ENCODE measurements around the gene IL4I1. TPM values are rescaled to one million over a fixed set of nuclear protein-coding genes. Genes with fewer than 3 reads are reported as not detected.

IL4I1 gene
- total and polyA plus RNA-seq, 2 of the 8 experiments (the other 6 are each of a cell fraction or from before 2014, with no cell fraction given): 0.41 to 0.76 TPM

DNA sequence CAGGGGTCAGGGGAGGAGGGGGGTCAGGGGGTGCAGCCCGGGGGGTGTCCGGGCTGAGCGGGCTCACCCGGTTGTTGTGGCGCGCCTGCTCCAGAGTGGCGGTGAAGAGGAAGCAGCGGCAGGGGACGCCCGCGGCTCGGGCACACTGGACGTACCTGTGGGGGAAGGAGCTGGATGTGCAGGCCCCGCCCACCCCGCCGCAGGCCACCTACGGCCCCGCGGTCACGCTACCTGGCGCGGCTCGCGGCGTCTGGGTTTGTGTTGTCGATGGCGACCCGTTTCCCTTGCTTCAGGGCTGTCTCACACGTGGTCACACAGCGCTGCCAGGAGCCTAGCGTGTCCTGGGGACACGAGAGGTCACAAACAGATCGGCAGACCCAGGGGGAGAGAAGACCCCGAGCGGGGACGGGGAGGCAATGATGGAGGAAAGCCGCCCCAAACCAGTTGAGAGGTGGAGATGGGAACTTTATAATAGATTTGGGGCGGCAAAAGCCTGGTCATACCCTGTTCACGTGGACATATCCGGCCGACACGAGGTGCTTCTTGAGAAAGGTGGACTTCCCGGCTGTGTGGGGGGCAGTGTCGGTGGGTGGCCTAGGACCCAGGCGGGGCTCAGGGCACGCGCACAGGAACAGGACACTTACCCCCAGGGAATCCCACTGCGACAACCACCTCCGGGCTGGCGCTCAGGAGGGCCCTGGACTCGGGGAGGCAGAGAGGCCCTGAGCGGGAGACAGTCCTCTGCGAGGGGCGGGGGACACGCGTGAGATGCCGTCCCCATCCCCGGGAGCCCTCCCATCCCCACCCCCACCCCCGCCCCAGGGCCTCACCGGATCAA is 34.9 kb downstream of the IL4I1 start:
- Histone ChIP-seq H2BK12ac (ENCODE audit: low read depth, low read length) (no peak overlapping the region), H4K91ac (replicated peaks; ENCODE audit: insufficient read length, low read length) (no peak overlapping the region), H3K9ac (replicated peaks in 1 of 4; ENCODE audit: extremely low read depth in 1 of 4, low read depth in 3 of 4, low read length in 3 of 4) (no peak overlapping the region), H3K4me2 (ENCODE audit: insufficient read depth in 1 of 2, low read depth in 2 of 2, low read length in 2 of 2) (no peak overlapping the region), H3K36me3 (ENCODE audit: control insufficient read depth in 2 of 4, insufficient read depth in 4 of 4, low read length in 3 of 4) (peaks cover 34 to 69% (median 55%) of the 10 kb centered on the region in 4 experiments), H3K4me3 (ENCODE audit: extremely low read depth in 1 of 4, insufficient read depth in 2 of 4, low read depth in 3 of 4, low read length in 4 of 4) (no peak overlapping the region), H3K79me1 (ENCODE audit: low read depth, low read length) (peaks cover 12% of the 10 kb centered on the region), H3K79me2 (ENCODE audit: control insufficient read depth in 1 of 2, insufficient read depth in 2 of 2, low read length in 2 of 2) (peaks cover 0 to 27% of the 10 kb centered on the region in 2 experiments; a peak in 2 of 4 replicates), H3K23me2 (ENCODE audit: low read depth, low read length) (peaks cover 6% of the 10 kb centered on the region; the same call in 1 of the 2 replicates), H2BK20ac (ENCODE audit: low read length) (no peak overlapping the region), H3K18ac (ENCODE audit: extremely low read depth, low read length) (no peak overlapping the region), H3K14ac (ENCODE audit: insufficient read length) (no peak overlapping the region), H3K27ac (ENCODE audit: low read depth, low read length) (no peak overlapping the region), H2BK5ac (ENCODE audit: low read depth, low read length) (no peak overlapping the region), H3K4ac (replicated peaks; ENCODE audit: insufficient read length, low read depth, low read length) (no peak overlapping the region), H2BK120ac (replicated peaks; ENCODE audit: low read depth, low read length) (no peak overlapping the region), H4K20me1 (replicated peaks in 1 of 2; ENCODE audit: control insufficient read depth in 1 of 2, insufficient read depth in 2 of 2, low read length in 2 of 2) (peaks cover 31 to 42% of the 10 kb centered on the region in 2 experiments), H4K5ac (ENCODE audit: insufficient read length, low read depth, low read length) (no peak overlapping the region), H2AFZ (ENCODE audit: low read length) (no peak overlapping the region), H2BK15ac (ENCODE audit: low read length) (no peak overlapping the region), H3K56ac (replicated peaks; ENCODE audit: insufficient read length, low read depth, low read length) (no peak overlapping the region), H3K23ac (ENCODE audit: insufficient read length) (no peak overlapping the region), H3K27me3 (replicated peaks in 1 of 4; ENCODE audit: control insufficient read depth in 3 of 4, extremely low read depth in 1 of 4, insufficient read depth in 3 of 4, low read length in 3 of 4) (no peaks in the 10 kb centered on the region), H3K9me3 (ENCODE audit: insufficient read depth in 2 of 2, low read depth in 1 of 2, low read length in 1 of 2) (no peaks in the 10 kb centered on the region), H4K8ac (ENCODE audit: extremely low read depth, insufficient read depth, low read length) (peak overlapping the region; percentile 18; the same call in 1 of the 2 replicates), H2AK5ac (ENCODE audit: low read depth, low read length) (no peak overlapping the region), H3K4me1 (replicated peaks in 1 of 4; ENCODE audit: control insufficient read depth in 3 of 4, insufficient read depth in 4 of 4, low read length in 3 of 4) (peaks cover 0 to 16% (median 4%) of the 10 kb centered on the region in 4 experiments; a peak in 5 of 7 replicates)
- no peak for FAIRE-seq
- DNase-seq (ENCODE audit: low read depth in 1 of 2, low spot score in 2 of 2): no peak
- 94% methylated on average over 20 of the region's 60 CpGs; no CpG with 5 or more reads in 1 of the 2 experiments for WGBS, 2 experiments (ENCODE audit: extremely low coverage in 1 of 2, insufficient coverage in 1 of 2, insufficient read length in 1 of 2, insufficient replicate concordance in 2 of 2, low coverage in 1 of 2, low lambda C conversion rate in 2 of 2, missing lambda C conversion rate in 1 of 2)
- CTCF ChIA-PET (ENCODE audit: partially characterized antibody): interaction anchor here (0.7 to 1.0 kb wide), 3 partner anchors 17 to 61 kb away, joined by 3 to 4 read pairs (median 3); no protein-coding TSS in a partner anchor
- POLR2A ChIA-PET (ENCODE audit: partially characterized antibody): interaction anchor here (0.9 to 12.4 kb wide), 9 partner anchors 7 to 172 kb away, joined by 3 to 247 read pairs (median 5); partner anchors contain the start of genes ADM5, AKT1S1, PTOV1 and TBC1D17
- no peak for TF ChIP-seq SRF (IDR thresholded peaks at IDR 0.05; ENCODE audit: low read depth, low read length)
- TF ChIP-seq, protein P1, sequence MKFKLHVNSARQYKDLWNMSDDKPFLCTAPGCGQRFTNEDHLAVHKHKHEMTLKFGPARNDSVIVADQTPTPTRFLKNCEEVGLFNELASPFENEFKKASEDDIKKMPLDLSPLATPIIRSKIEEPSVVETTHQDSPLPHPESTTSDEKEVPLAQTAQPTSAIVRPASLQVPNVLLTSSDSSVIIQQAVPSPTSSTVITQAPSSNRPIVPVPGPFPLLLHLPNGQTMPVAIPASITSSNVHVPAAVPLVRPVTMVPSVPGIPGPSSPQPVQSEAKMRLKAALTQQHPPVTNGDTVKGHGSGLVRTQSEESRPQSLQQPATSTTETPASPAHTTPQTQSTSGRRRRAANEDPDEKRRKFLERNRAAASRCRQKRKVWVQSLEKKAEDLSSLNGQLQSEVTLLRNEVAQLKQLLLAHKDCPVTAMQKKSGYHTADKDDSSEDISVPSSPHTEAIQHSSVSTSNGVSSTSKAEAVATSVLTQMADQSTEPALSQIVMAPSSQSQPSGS (IDR thresholded peaks at IDR 0.05; ENCODE audit: low read length): no peak

Measured in H1 (cell line).